ENCODE results near the gene PLCH1. TPM values are rescaled to one million over a fixed set of nuclear protein-coding genes. Genes with fewer than 3 reads are reported as not detected.

PLCH1 gene
- total and polyA plus RNA-seq, 2 donors (not counting 1 experiment from before 2014, with no cell fraction given), result under 0.01 to 0.03 TPM

DNA sequence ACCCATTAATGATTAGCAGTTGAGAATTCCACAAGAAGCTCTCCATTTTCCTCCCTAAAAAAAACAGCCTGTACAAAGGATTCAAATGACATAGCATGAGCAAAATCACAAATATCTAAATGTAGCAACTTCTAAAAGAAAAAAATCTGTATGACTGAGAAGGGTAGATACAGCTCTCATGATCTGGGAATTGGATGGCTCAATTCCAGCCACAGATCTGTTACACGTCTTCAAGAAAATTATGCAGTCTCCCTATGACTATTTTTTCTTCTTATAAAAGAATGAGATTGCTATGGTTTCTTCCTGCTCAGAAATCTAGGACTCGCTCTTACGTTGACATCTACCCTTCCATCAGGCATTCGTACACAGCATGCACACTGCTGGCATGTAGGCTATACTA, 71.5 kb downstream of the PLCH1 start:
- Histone ChIP-seq H3K4me2 (ENCODE audit: extremely low read depth, insufficient read depth, low read length) (no peak overlapping the region), H3K4me1 (ENCODE audit: control insufficient read depth, extremely low read depth, insufficient read depth, low read length) (no peaks in the 10 kb centered on the region), H3K79me2 (ENCODE audit: control insufficient read depth, insufficient read depth, low read length) (no peaks in the 10 kb centered on the region), H4K20me1 (ENCODE audit: control insufficient read depth, extremely low read depth, insufficient read depth, low read length) (no peaks in the 10 kb centered on the region), H3K4me3 (replicated peaks in 1 of 4; ENCODE audit: control extremely low read depth in 1 of 4, insufficient read depth in 1 of 4, low read depth in 3 of 4, low read length in 4 of 4) (no peak overlapping the region), H3K9ac (ENCODE audit: insufficient read depth, low read length) (no peak overlapping the region), H3K27ac (ENCODE audit: insufficient read depth, low read length) (no peak overlapping the region), H3K27me3 (ENCODE audit: control insufficient read depth, insufficient read depth, low read length) (no peaks in the 10 kb centered on the region), H2AFZ (ENCODE audit: low read length) (no peak overlapping the region), H3K36me3 (ENCODE audit: control insufficient read depth, insufficient read depth, low read length) (no peaks in the 10 kb centered on the region), H3K9me3 (ENCODE audit: control insufficient read depth, insufficient read depth, low read depth, low read length) (no peaks in the 10 kb centered on the region)
- TF ChIP-seq EZH2 (IDR thresholded peaks at IDR 0.05; ENCODE audit: low read length, missing control alignments), result no peak
- TF ChIP-seq, protein P1, sequence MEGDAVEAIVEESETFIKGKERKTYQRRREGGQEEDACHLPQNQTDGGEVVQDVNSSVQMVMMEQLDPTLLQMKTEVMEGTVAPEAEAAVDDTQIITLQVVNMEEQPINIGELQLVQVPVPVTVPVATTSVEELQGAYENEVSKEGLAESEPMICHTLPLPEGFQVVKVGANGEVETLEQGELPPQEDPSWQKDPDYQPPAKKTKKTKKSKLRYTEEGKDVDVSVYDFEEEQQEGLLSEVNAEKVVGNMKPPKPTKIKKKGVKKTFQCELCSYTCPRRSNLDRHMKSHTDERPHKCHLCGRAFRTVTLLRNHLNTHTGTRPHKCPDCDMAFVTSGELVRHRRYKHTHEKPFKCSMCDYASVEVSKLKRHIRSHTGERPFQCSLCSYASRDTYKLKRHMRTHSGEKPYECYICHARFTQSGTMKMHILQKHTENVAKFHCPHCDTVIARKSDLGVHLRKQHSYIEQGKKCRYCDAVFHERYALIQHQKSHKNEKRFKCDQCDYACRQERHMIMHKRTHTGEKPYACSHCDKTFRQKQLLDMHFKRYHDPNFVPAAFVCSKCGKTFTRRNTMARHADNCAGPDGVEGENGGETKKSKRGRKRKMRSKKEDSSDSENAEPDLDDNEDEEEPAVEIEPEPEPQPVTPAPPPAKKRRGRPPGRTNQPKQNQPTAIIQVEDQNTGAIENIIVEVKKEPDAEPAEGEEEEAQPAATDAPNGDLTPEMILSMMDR (conservative IDR thresholded peaks at IDR 0.05 in 1 of 2, IDR thresholded peaks at IDR 0.05 in 1 of 2; ENCODE audit: low read depth in 1 of 2, low read length in 2 of 2), result no peak
- DNase-seq (ENCODE audit: low read depth in 2 of 2), result no peak

DNA sequence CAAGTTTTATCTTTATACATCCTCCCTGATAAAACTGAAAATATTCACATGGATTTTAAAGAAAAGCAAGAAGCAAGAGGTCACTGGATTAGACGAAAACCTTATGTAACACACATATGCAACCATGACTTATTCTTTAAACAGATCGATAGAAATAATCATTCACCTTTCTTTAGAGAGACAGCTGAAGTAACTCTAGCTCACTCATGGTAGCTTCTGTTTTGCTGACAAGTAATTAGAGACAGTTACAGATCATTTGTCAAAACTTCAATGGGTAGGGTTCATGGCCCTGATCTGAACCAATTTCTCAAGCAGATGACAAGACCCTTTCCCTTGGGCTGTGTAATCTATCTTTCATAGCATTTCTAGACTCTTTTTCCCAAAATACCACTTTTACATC, 74.5 kb downstream of the PLCH1 start:
- Histone ChIP-seq H3K4me2 (ENCODE audit: extremely low read depth, insufficient read depth, low read length) (no peak overlapping the region), H3K9me3 (ENCODE audit: control insufficient read depth, insufficient read depth, low read depth, low read length) (no peaks in the 10 kb centered on the region), H2AFZ (ENCODE audit: low read length) (no peak overlapping the region), H3K79me2 (ENCODE audit: control insufficient read depth, insufficient read depth, low read length) (no peaks in the 10 kb centered on the region), H3K4me1 (ENCODE audit: control insufficient read depth, extremely low read depth, insufficient read depth, low read length) (no peaks in the 10 kb centered on the region), H3K27ac (ENCODE audit: insufficient read depth, low read length) (no peak overlapping the region), H3K4me3 (replicated peaks in 1 of 4; ENCODE audit: control extremely low read depth in 1 of 4, insufficient read depth in 1 of 4, low read depth in 3 of 4, low read length in 4 of 4) (no peak overlapping the region), H3K27me3 (ENCODE audit: control insufficient read depth, insufficient read depth, low read length) (no peaks in the 10 kb centered on the region), H4K20me1 (ENCODE audit: control insufficient read depth, extremely low read depth, insufficient read depth, low read length) (no peaks in the 10 kb centered on the region), H3K9ac (ENCODE audit: insufficient read depth, low read length) (no peak overlapping the region), H3K36me3 (ENCODE audit: control insufficient read depth, insufficient read depth, low read length) (no peaks in the 10 kb centered on the region)
- TF ChIP-seq, protein P1 (conservative IDR thresholded peaks at IDR 0.05 in 1 of 2, IDR thresholded peaks at IDR 0.05 in 1 of 2; ENCODE audit: low read depth in 1 of 2, low read length in 2 of 2), result no peak
- no peak for TF ChIP-seq EZH2 (IDR thresholded peaks at IDR 0.05; ENCODE audit: low read length, missing control alignments)
- DNase-seq (ENCODE audit: low read depth in 2 of 2), result no peak

DNA sequence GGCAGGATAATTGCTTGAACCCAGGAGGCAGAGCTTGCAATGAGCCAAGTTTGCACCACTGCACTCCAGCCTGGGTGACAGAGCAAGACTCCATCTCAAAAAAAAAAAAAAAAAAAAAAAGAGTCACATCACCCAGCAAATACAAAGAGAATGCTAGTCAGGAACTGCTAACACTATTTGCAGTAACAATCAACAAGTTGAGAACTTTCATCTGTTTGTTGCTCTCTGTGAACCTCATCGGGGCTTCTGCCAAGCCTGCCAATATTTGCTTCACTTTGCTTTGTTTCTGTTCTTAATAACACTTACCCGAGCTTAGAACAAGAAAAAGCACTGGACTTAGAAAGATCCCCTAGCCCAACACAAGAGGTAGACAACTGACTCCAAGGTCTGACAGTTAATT, 76.9 kb downstream of the PLCH1 start:
- no peak for TF ChIP-seq EZH2 (IDR thresholded peaks at IDR 0.05; ENCODE audit: low read length, missing control alignments)
- TF ChIP-seq, protein P1 (conservative IDR thresholded peaks at IDR 0.05 in 1 of 2, IDR thresholded peaks at IDR 0.05 in 1 of 2; ENCODE audit: low read depth in 1 of 2, low read length in 2 of 2), result no peak

More for the DNA sequence above, 76.9 kb downstream of the PLCH1 start:
- Histone ChIP-seq H3K9ac (ENCODE audit: insufficient read depth, low read length) (no peak overlapping the region), H3K9me3 (ENCODE audit: control insufficient read depth, insufficient read depth, low read depth, low read length) (no peaks in the 10 kb centered on the region), H2AFZ (ENCODE audit: low read length) (no peak overlapping the region), H3K4me2 (ENCODE audit: extremely low read depth, insufficient read depth, low read length) (no peak overlapping the region), H3K4me1 (ENCODE audit: control insufficient read depth, extremely low read depth, insufficient read depth, low read length) (no peaks in the 10 kb centered on the region), H3K36me3 (ENCODE audit: control insufficient read depth, insufficient read depth, low read length) (no peaks in the 10 kb centered on the region), H3K27me3 (ENCODE audit: control insufficient read depth, insufficient read depth, low read length) (no peaks in the 10 kb centered on the region), H4K20me1 (ENCODE audit: control insufficient read depth, extremely low read depth, insufficient read depth, low read length) (no peaks in the 10 kb centered on the region), H3K27ac (ENCODE audit: insufficient read depth, low read length) (no peak overlapping the region), H3K4me3 (replicated peaks in 1 of 4; ENCODE audit: control extremely low read depth in 1 of 4, insufficient read depth in 1 of 4, low read depth in 3 of 4, low read length in 4 of 4) (no peak overlapping the region), H3K79me2 (ENCODE audit: control insufficient read depth, insufficient read depth, low read length) (no peaks in the 10 kb centered on the region)
- DNase-seq (ENCODE audit: low read depth in 2 of 2), result no peak
